Keratinocyte (primary cell): ENCODE data around the gene CEP20. TPM values are rescaled to one million over a fixed set of nuclear protein-coding genes. Genes with fewer than 3 reads are reported as not detected.
"Not testable (repeated sequence)": the region's sequence is repeated elsewhere in the genome, so short reads cannot be mapped to it uniquely, and the experiment has no call there.

Source experiments
- DNase-seq: peaks from one replicate; pipeline ENCODE4 v3.0.0-alpha.2; 2011; ENCODE audit warnings: low read depth, missing footprints, low spot score
- FAIRE-seq: peaks from 2 replicates; lab custom pipeline; 2011; peaks lifted over from hg19 to GRCh38; lab: Jason Lieb, UNC
- H2AFZ ChIP-seq: 2 replicates; pipeline ENCODE4 v1.6.0; 2012; ENCODE audit warnings: low read length, control low read depth, inconsistent platforms; ENCODE audit not compliant: control insufficient read depth
- H3K27ac ChIP-seq: 2 replicates; pipeline ENCODE4 v1.5.1; 2011; ENCODE audit warnings: low read length; ENCODE audit not compliant: control insufficient read depth, insufficient read depth
- H3K27me3 ChIP-seq: 3 replicates; pipeline ENCODE4 v1.6.0; 2011; ENCODE audit warnings: low read length; ENCODE audit not compliant: control insufficient read depth, insufficient read depth; ENCODE audit errors: extremely low read depth
- H3K36me3 ChIP-seq, 2 experiments: 2 replicates in 1 of 2; 3 replicates in 1 of 2; pipeline ENCODE4 v1.5.1; 2011; ENCODE audit warnings: low read length in 2 of 2, mild to moderate bottlenecking in 1 of 2; ENCODE audit not compliant: control insufficient read depth in 2 of 2, insufficient read depth in 2 of 2; ENCODE audit errors: extremely low read depth in 1 of 2
- H3K4me1 ChIP-seq: 3 replicates; pipeline ENCODE4 v1.5.1; 2011; ENCODE audit warnings: low read length; ENCODE audit not compliant: control insufficient read depth, insufficient read depth; ENCODE audit errors: extremely low read depth
- H3K4me2 ChIP-seq: 3 replicates; pipeline ENCODE4 v1.6.0; 2011; ENCODE audit warnings: low read depth, low read length; ENCODE audit not compliant: control insufficient read depth, insufficient read depth; ENCODE audit errors: extremely low read depth
- H3K4me3 ChIP-seq, 3 experiments: fragments of 200-600 bp in 1 of 3; sonication (generic) in 1 of 3; 2 replicates in 2 of 3; 3 replicates in 1 of 3; pipeline ENCODE4 v1.5.1; 2011 to 2016; ENCODE audit warnings: low read length in 3 of 3, mild to moderate bottlenecking in 3 of 3, control low read depth in 2 of 3, inconsistent platforms in 1 of 3, low read depth in 1 of 3, mixed read lengths in 1 of 3, mixed run types in 1 of 3, moderate library complexity in 1 of 3; ENCODE audit not compliant: control insufficient read depth in 2 of 3, insufficient read depth in 2 of 3; ENCODE audit errors: extremely low read depth in 1 of 3
- H3K79me2 ChIP-seq: 2 replicates; pipeline ENCODE4 v1.6.0; 2012; ENCODE audit warnings: low read length; ENCODE audit not compliant: control insufficient read depth, insufficient read depth
- H3K9ac ChIP-seq: 3 replicates; pipeline ENCODE4 v1.6.0; 2011; ENCODE audit warnings: low read length; ENCODE audit not compliant: control insufficient read depth, insufficient read depth; ENCODE audit errors: extremely low read depth
- H3K9me1 ChIP-seq: 3 replicates; pipeline ENCODE4 v1.6.0; 2011; ENCODE audit warnings: low read length; ENCODE audit not compliant: control insufficient read depth, insufficient read depth; ENCODE audit errors: extremely low read depth
- H3K9me3 ChIP-seq: 2 replicates; pipeline ENCODE4 v1.5.1; 2012; ENCODE audit warnings: low read depth, low read length; ENCODE audit not compliant: control insufficient read depth
- H4K20me1 ChIP-seq: 3 replicates; pipeline ENCODE4 v1.6.0; 2011; ENCODE audit warnings: low read length; ENCODE audit not compliant: control insufficient read depth, insufficient read depth; ENCODE audit errors: extremely low read depth
- CTCF ChIP-seq, 3 experiments: IDR thresholded peaks in 1 of 3; conservative IDR thresholded peaks in 1 of 3; optimal IDR thresholded peaks in 1 of 3; 2 replicates in 2 of 3; 3 replicates in 1 of 3; pipeline versions ENCODE3 to v1.5.1; 2011; ENCODE audit warnings: low read length in 3 of 3, mild to moderate bottlenecking in 3 of 3, moderate library complexity in 2 of 3, control low read depth in 1 of 3, inconsistent platforms in 1 of 3; ENCODE audit not compliant: insufficient read depth in 2 of 3; ENCODE audit errors: extremely low read depth in 1 of 3
- EZH2 ChIP-seq: IDR thresholded peaks from one replicate; pipeline ENCODE4 v1.6.1; 2012; ENCODE audit warnings: inconsistent platforms, mild to moderate bottlenecking, low read length, moderate library complexity
- dilution Hi-C: fragments of 300-500 bp; cut with MboI; formaldehyde crosslinking; loops from one replicate; pipeline ENCODE4 v1.7.0; 2020; ENCODE audit warnings: low sequenced_read_pairs; ENCODE audit not compliant: extremely low pct_ligation_motif_present
- polyA plus RNA-seq, 5 experiments: library from polyadenylated mRNA; depleted of rRNA in 3 of 5; stranded (reverse) in 3 of 5; stranded (forward) in 1 of 5; unstranded in 1 of 5; fragments of >200 nt; gene quantifications; 1 replicate in 1 of 5; 2 replicates in 3 of 5; 3 replicates in 1 of 5; pipeline versions ENCODE4 v1.2.1 to v1.2.3, GENCODE V29; 2011 to 2012; ENCODE audit warnings: missing spikeins in 2 of 5, low read depth in 1 of 5, low replicate concordance in 1 of 5

CEP20 gene
- polyA plus RNA-seq, 1 donor (not counting 4 experiments of a cell fraction or from before 2014, with no cell fraction given), result 44.1 TPM

GRCh38 chr16:15919331-15919730 lies 30.9 kb upstream of the CEP20 start:
- Histone ChIP-seq H3K9me3 (no peaks in the 10 kb centered on the region), H3K9ac (no peak overlapping the region), H2AFZ (no peak overlapping the region), H3K27ac (peak overlapping the region; percentile 92), H3K4me1 (peaks cover 15% of the 10 kb centered on the region), H3K79me2 (no peaks in the 10 kb centered on the region), H3K36me3 (no peaks in the 10 kb centered on the region), H3K27me3 (no peaks in the 10 kb centered on the region), H3K4me2 (peak overlapping the region; percentile 67), H3K4me3 (no peak overlapping the region), H3K9me1 (no peaks in the 10 kb centered on the region), H4K20me1 (no peaks in the 10 kb centered on the region)
- TF ChIP-seq CTCF (optimal IDR thresholded peaks at IDR 0.05 in 1 of 3, IDR thresholded peaks at IDR 0.05 in 1 of 3, conservative IDR thresholded peaks at IDR 0.05 in 1 of 3; ENCODE audit: extremely low read depth in 1 of 3, insufficient read depth in 2 of 3, low read length in 3 of 3) (no peak), EZH2 (no peak)
- DNase-seq (no peak), FAIRE-seq (no peak)
- dilution Hi-C loops, result no loop called here

- DNase-seq, H3K27ac ChIP-seq, H3K4me2 ChIP-seq, H3K9me1 ChIP-seq, H3K27me3 ChIP-seq, H4K20me1 ChIP-seq, H3K36me3 ChIP-seq, H3K9me3 ChIP-seq, H3K4me3 ChIP-seq, H3K79me2 ChIP-seq, FAIRE-seq, dilution Hi-C loops, H2AFZ ChIP-seq, H3K9ac ChIP-seq: not testable (repeated sequence)
- H3K4me1 ChIP-seq, result peaks cover 15% of the 10 kb centered on the region
Measured at GRCh38 chr16:15918314-15918713, 29.9 kb upstream of the CEP20 start.

DNA sequence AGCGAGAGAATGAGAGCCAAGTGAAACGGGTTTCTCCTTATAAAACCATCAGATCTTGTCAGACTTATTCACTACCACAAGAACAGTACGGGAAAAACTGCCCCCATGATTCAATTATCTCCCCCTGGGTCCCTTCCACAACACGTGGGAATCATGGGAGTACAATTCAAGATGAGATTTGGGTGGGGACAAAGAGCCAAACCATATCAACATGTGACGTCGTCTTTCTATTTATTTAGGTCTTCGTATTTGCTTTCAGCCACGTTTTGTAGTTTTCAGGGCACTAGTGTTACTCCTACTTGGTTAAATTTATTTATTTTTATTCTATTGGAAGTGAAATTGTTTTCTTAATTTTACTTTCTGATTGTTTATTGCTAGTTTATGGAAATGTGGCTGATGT lies 27.9 kb upstream of the CEP20 start:
- TF ChIP-seq EZH2 (no peak), CTCF (optimal IDR thresholded peaks at IDR 0.05 in 1 of 3, IDR thresholded peaks at IDR 0.05 in 1 of 3, conservative IDR thresholded peaks at IDR 0.05 in 1 of 3; ENCODE audit: extremely low read depth in 1 of 3, insufficient read depth in 2 of 3, low read length in 3 of 3) (no peak)
- Histone ChIP-seq H3K9me1 (no peaks in the 10 kb centered on the region), H3K36me3 (no peaks in the 10 kb centered on the region), H3K9me3 (no peaks in the 10 kb centered on the region), H3K27me3 (no peaks in the 10 kb centered on the region), H3K4me3 (no peak overlapping the region), H3K4me1 (peaks cover 15% of the 10 kb centered on the region), H3K27ac (no peak overlapping the region), H2AFZ (no peak overlapping the region), H3K9ac (no peak overlapping the region), H4K20me1 (no peaks in the 10 kb centered on the region), H3K79me2 (no peaks in the 10 kb centered on the region), H3K4me2 (no peak overlapping the region)
- no peak for DNase-seq
- FAIRE-seq, result no peak
- dilution Hi-C loops, result no loop called here
